Rectal smooth muscle tissue (tissue), 1 donor: ENCODE results near the gene SLC44A3.

ENCODE experiments used
- H3K27ac ChIP-seq: one replicate; pipeline ENCODE4 v1.7.0; 2013; ENCODE audit warnings: low read depth, low read length, inconsistent platforms
- H3K27me3 ChIP-seq: one replicate; pipeline ENCODE4 v1.7.0; 2013; ENCODE audit warnings: low read length; ENCODE audit not compliant: control insufficient read depth, insufficient read depth
- H3K36me3 ChIP-seq: one replicate; pipeline ENCODE4 v1.7.0; 2013; ENCODE audit warnings: low read length; ENCODE audit not compliant: control insufficient read depth, insufficient read depth
- H3K4me1 ChIP-seq: one replicate; pipeline ENCODE4 v1.7.0; 2013; ENCODE audit warnings: low read length; ENCODE audit not compliant: control insufficient read depth, insufficient read depth
- H3K4me3 ChIP-seq: one replicate; pipeline ENCODE4 v1.7.0; 2013; ENCODE audit warnings: low read length
- H3K9ac ChIP-seq: one replicate; pipeline ENCODE4 v1.7.0; 2013; ENCODE audit warnings: low read length

Gene SLC44A3

GRCh38 chr1:94926126-94926914 lies 106.2 kb downstream of the SLC44A3 start:
- peak overlapping the region; percentile 92 for H3K9ac ChIP-seq
- H3K27me3 ChIP-seq, result no peaks in the 10 kb centered on the region
- H3K4me3 ChIP-seq, result peak overlapping the region; percentile 92
- no peaks in the 10 kb centered on the region for H3K36me3 ChIP-seq
- peaks cover 29% of the 10 kb centered on the region for H3K4me1 ChIP-seq
- H3K27ac ChIP-seq, result peak overlapping the region; percentile 98

- Histone ChIP-seq H3K4me1 (peaks cover 23% of the 10 kb centered on the region), H3K9ac (peak within 1 kb of the TSS; percentile 92), H3K4me3 (peak within 1 kb of the TSS; percentile 92), H3K36me3 (no peaks in the 10 kb centered on the region), H3K27me3 (no peaks in the 10 kb centered on the region), H3K27ac (peak within 1 kb of the TSS; percentile 98)
Observed at GRCh38 chr1:94926915-94927404, 106.8 kb downstream of the SLC44A3 start, which contains the start of gene CNN3. Gene CNN3 (minus strand): TSS chr1:94927110. CDS start chr1:94926894, 216 bp downstream.

GRCh38 chr1:94927405-94928175 lies 107.4 kb downstream of the SLC44A3 start:
- peak overlapping the region; percentile 98 for H3K27ac ChIP-seq
- peak overlapping the region; percentile 74 for H3K4me3 ChIP-seq
- H3K9ac ChIP-seq, result peak overlapping the region; percentile 54
- no peaks in the 10 kb centered on the region for H3K27me3 ChIP-seq
- H3K36me3 ChIP-seq, result no peaks in the 10 kb centered on the region
- peaks cover 23% of the 10 kb centered on the region for H3K4me1 ChIP-seq

GRCh38 chr1:94928293-94928939 lies 108.3 kb downstream of the SLC44A3 start:
- Histone ChIP-seq H3K9ac (no peak overlapping the region), H3K27me3 (no peaks in the 10 kb centered on the region), H3K27ac (peak overlapping the region; percentile 98), H3K36me3 (no peaks in the 10 kb centered on the region), H3K4me3 (peak overlapping the region; percentile 74), H3K4me1 (peaks cover 23% of the 10 kb centered on the region)

DNA sequence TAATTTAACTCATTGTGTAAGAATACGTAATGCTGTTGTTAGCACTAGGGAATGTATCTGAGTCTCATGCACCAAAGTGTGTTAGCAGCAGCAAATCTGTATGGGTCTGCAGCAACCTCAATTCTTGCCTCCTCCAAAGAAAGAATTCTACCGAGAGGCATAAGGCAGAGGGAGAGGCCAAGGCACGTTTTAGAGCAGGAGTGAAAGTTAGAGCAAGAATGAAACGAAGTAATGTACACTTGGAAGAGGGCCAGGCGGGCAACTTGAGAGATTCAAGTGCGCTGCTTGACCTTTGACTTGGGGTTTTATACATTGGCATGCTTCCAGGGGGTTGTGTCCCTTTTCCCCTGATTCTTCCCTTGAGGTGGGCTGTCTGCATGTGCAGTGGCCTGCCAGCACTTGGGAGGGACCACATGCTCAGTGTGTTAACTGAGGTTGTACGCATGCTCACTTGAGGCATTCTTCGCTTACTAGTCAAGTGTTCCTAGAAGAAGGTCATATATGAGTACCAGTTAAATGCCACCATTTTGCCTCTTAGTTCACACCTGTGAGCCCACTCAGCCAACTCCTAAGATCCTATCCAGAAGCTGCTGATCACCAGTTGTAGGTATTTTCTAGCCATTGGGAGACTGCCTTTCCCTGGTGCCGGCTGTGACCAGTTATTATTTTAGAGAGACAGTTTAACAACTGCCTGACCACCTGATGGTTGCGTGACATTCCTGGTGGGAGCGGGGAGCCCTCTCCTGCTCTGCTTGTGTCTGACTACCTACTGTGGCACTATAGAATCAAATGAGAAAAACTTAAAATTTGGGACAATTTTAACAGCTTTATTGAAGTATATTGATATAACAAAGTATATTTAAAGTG lies 109.4 kb downstream of the SLC44A3 start:
- peaks cover 15% of the 10 kb centered on the region for H3K4me1 ChIP-seq
- peak overlapping the region; percentile 74 for H3K4me3 ChIP-seq
- H3K9ac ChIP-seq, result no peak overlapping the region
- H3K36me3 ChIP-seq, result no peaks in the 10 kb centered on the region
- peak overlapping the region; percentile 30 for H3K27ac ChIP-seq
- no peaks in the 10 kb centered on the region for H3K27me3 ChIP-seq

GRCh38 chr1:94931254-94931841 lies 111.2 kb downstream of the SLC44A3 start:
- Histone ChIP-seq H3K27me3 (no peaks in the 10 kb centered on the region), H3K4me3 (no peak overlapping the region), H3K9ac (no peak overlapping the region), H3K36me3 (no peaks in the 10 kb centered on the region), H3K27ac (no peak overlapping the region), H3K4me1 (peaks cover 18% of the 10 kb centered on the region)

GRCh38 chr1:94934551-94934950 lies 114.4 kb downstream of the SLC44A3 start:
- H3K27me3 ChIP-seq, result no peaks in the 10 kb centered on the region

GRCh38 chr1:94935034-94935433 lies 114.9 kb downstream of the SLC44A3 start:
- Histone ChIP-seq H3K27me3 (no peaks in the 10 kb centered on the region), H3K9ac (no peak overlapping the region), H3K27ac (no peak overlapping the region), H3K36me3 (no peaks in the 10 kb centered on the region), H3K4me3 (no peak overlapping the region), H3K4me1 (peaks cover 16% of the 10 kb centered on the region)

More at GRCh38 chr1:94934551-94934950, 114.4 kb downstream of the SLC44A3 start:
- H3K4me3 ChIP-seq, result no peak overlapping the region
- H3K4me1 ChIP-seq, result peaks cover 17% of the 10 kb centered on the region
- no peak overlapping the region for H3K27ac ChIP-seq
- no peak overlapping the region for H3K9ac ChIP-seq
- H3K36me3 ChIP-seq, result no peaks in the 10 kb centered on the region

DNA sequence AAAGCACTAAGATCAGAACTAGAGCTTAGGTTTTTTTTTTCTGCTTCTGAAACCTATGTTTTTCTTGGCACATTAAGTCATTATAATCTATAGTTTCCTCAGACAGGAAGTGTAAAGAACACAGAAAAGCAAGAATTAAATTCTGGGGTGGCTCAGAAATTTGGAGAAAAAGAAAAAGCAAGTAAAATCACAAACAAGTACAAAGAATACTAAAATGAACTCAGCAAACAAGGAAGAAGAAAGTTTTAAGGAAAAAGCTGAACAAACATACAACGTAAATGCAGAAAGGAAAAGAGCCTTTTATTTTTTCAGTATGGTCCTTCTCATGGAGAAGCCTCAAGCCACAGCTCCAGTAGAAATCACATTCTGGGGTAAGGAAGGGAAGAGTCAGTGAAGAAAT lies 115.3 kb downstream of the SLC44A3 start:
- H3K4me1 ChIP-seq, result peaks cover 16% of the 10 kb centered on the region
- H3K36me3 ChIP-seq, result no peaks in the 10 kb centered on the region
- no peak overlapping the region for H3K4me3 ChIP-seq
- no peak overlapping the region for H3K9ac ChIP-seq
- H3K27me3 ChIP-seq, result no peaks in the 10 kb centered on the region
- H3K27ac ChIP-seq, result no peak overlapping the region

- Histone ChIP-seq H3K27ac (no peak overlapping the region), H3K36me3 (no peaks in the 10 kb centered on the region), H3K27me3 (no peaks in the 10 kb centered on the region)
Observed at GRCh38 chr1:94936861-94937620, 116.9 kb downstream of the SLC44A3 start.

GRCh38 chr1:94937820-94938219 lies 117.7 kb downstream of the SLC44A3 start:
- H3K4me1 ChIP-seq, result peaks cover 16% of the 10 kb centered on the region
- no peaks in the 10 kb centered on the region for H3K36me3 ChIP-seq
- no peaks in the 10 kb centered on the region for H3K27me3 ChIP-seq
- H3K4me3 ChIP-seq, result no peak overlapping the region
- no peak overlapping the region for H3K9ac ChIP-seq
- H3K27ac ChIP-seq, result no peak overlapping the region

More at GRCh38 chr1:94936861-94937620, 116.9 kb downstream of the SLC44A3 start:
- Histone ChIP-seq H3K4me3 (no peak overlapping the region), H3K9ac (no peak overlapping the region), H3K4me1 (peaks cover 16% of the 10 kb centered on the region)
